Thoracic aorta (tissue), 2 donors: ENCODE measurements around the gene PRLR. TPM values are rescaled to one million over a fixed set of nuclear protein-coding genes. Genes with fewer than 3 reads are reported as not detected.

Experiments used
- ATAC-seq: fragments of 150-250 bp; one replicate; pipeline ENCODE4 v1.8.0; 2017; ENCODE audit warnings: low read depth; ENCODE audit not compliant: insufficient number of reproducible peaks, low FRiP score
- DNase-seq: peaks from one replicate; pipeline ENCODE4 v3.0.0-alpha.2; 2020; ENCODE audit warnings: low spot score
- H3K27ac ChIP-seq, 2 donors: fragments of 200-600 bp; sonication (generic); 1 replicate in 1 of 2; 2 replicates in 1 of 2; pipeline ENCODE4 v1.5.1; 2016; ENCODE audit warnings: mild to moderate bottlenecking in 2 of 2, moderate library complexity in 2 of 2
- H3K27me3 ChIP-seq: fragments of 200-600 bp; sonication (generic); replicated peaks from 2 replicates; pipeline ENCODE4 v1.6.0; 2016; ENCODE audit warnings: mild to moderate bottlenecking; ENCODE audit not compliant: insufficient read depth
- H3K36me3 ChIP-seq: fragments of 200-600 bp; sonication (generic); one replicate; pipeline ENCODE4 v1.5.1; 2016
- H3K4me1 ChIP-seq, 2 donors: fragments of 200-600 bp; sonication (generic); 1 replicate in 1 of 2; 2 replicates in 1 of 2; pipeline versions ENCODE4 v1.5.1 to v1.6.0; 2016; ENCODE audit warnings: low read depth in 2 of 2, mild to moderate bottlenecking in 1 of 2; ENCODE audit not compliant: control insufficient read depth in 1 of 2
- H3K4me3 ChIP-seq: fragments of 200-600 bp; sonication (generic); 2 replicates; pipeline ENCODE4 v1.5.1; 2016; ENCODE audit warnings: mild to moderate bottlenecking
- H3K9me3 ChIP-seq: fragments of 200-600 bp; sonication (generic); 2 replicates; pipeline ENCODE4 v1.5.1; 2016
- CTCF ChIP-seq: fragments of 200-600 bp; sonication (generic); IDR thresholded peaks from one replicate; pipeline ENCODE4 v1.5.1; 2019; ENCODE audit warnings: antibody characterized with exemption
- total RNA-seq, 2 donors: library from RNA; depleted of rRNA; stranded (reverse); fragments of >200 nt; gene quantifications; one replicate each; pipeline versions ENCODE4 v1.1.0 to v1.2.3, GENCODE V29; 2016

The PRLR gene
- total RNA-seq, 2 donors from 2014 or later = 0.71 to 2.6 TPM

- ATAC-seq (no peak), DNase-seq (no peak)
- Histone ChIP-seq H3K27me3 (no peaks in the 10 kb centered on the region), H3K4me1 (no peaks in the 10 kb centered on the region), H3K9me3 (no peaks in the 10 kb centered on the region), H3K27ac (no peak overlapping the region), H3K36me3 (no peaks in the 10 kb centered on the region), H3K4me3 (no peak overlapping the region)
- TF ChIP-seq CTCF = no peak
These were observed 16.7 kb downstream of the PRLR start for GRCh38 chr5:35213608-35214007.

- no peak overlapping the region for H3K4me3 ChIP-seq
- ATAC-seq (no peak), DNase-seq (no peak)
- no peak for TF ChIP-seq CTCF
- H3K36me3 ChIP-seq = no peaks in the 10 kb centered on the region
- H3K4me1 ChIP-seq = no peaks in the 10 kb centered on the region
- no peak overlapping the region for H3K27ac ChIP-seq
- no peaks in the 10 kb centered on the region for H3K27me3 ChIP-seq
- no peaks in the 10 kb centered on the region for H3K9me3 ChIP-seq
These were observed 17.9 kb downstream of the PRLR start for GRCh38 chr5:35212122-35212982.

GRCh38 chr5:35209862-35210261 lies 20.4 kb downstream of the PRLR start:
- DNase-seq (no peak), ATAC-seq (no peak)
- Histone ChIP-seq H3K27ac (no peak overlapping the region), H3K27me3 (no peaks in the 10 kb centered on the region), H3K36me3 (no peaks in the 10 kb centered on the region), H3K9me3 (no peaks in the 10 kb centered on the region), H3K4me3 (no peak overlapping the region), H3K4me1 (no peaks in the 10 kb centered on the region)
- no peak for TF ChIP-seq CTCF

- Histone ChIP-seq H3K4me1 (no peaks in the 10 kb centered on the region), H3K36me3 (no peaks in the 10 kb centered on the region), H3K27me3 (no peaks in the 10 kb centered on the region), H3K27ac (no peak overlapping the region), H3K4me3 (no peak overlapping the region), H3K9me3 (no peaks in the 10 kb centered on the region)
- no peak for DNase-seq
- TF ChIP-seq CTCF = no peak
- no peak for ATAC-seq
These were observed 24.7 kb downstream of the PRLR start for GRCh38 chr5:35205606-35206005.

- TF ChIP-seq CTCF = no peak
- DNase-seq (no peak), ATAC-seq (no peak)
- no peaks in the 10 kb centered on the region for H3K4me1 ChIP-seq
- H3K9me3 ChIP-seq = no peaks in the 10 kb centered on the region
- H3K27ac ChIP-seq = no peak overlapping the region
- no peaks in the 10 kb centered on the region for H3K27me3 ChIP-seq
- H3K4me3 ChIP-seq = no peak overlapping the region
- no peaks in the 10 kb centered on the region for H3K36me3 ChIP-seq
These were observed 25.1 kb downstream of the PRLR start for GRCh38 chr5:35205186-35205585.
